Fibroblast of upper back skin (primary cell): ENCODE results near the gene IGFBP3.

Source experiments
- DNase-seq: peaks from one replicate; pipeline ENCODE4 v3.0.0-alpha.2; 2013

IGFBP3 gene

GRCh38 chr7:45867471-45867870 is 53.6 kb downstream of the IGFBP3 start:
- no peak for DNase-seq

- no peak for DNase-seq
Observed at GRCh38 chr7:45865594-45866410, 55.3 kb downstream of the IGFBP3 start.

- DNase-seq: no peak
Observed at GRCh38 chr7:45863715-45864114, 57.4 kb downstream of the IGFBP3 start.
